ENCODE measurements around the gene TPM1. TPM values are rescaled to one million over a fixed set of nuclear protein-coding genes. Genes with fewer than 3 reads are reported as not detected.
A peak's percentile ranks its signal among the peaks of the same experiment; 100 is the strongest.

Gene TPM1
- total RNA-seq, 3 donors from 2014 or later, result 333 to 609 (median 575) TPM

DNA sequence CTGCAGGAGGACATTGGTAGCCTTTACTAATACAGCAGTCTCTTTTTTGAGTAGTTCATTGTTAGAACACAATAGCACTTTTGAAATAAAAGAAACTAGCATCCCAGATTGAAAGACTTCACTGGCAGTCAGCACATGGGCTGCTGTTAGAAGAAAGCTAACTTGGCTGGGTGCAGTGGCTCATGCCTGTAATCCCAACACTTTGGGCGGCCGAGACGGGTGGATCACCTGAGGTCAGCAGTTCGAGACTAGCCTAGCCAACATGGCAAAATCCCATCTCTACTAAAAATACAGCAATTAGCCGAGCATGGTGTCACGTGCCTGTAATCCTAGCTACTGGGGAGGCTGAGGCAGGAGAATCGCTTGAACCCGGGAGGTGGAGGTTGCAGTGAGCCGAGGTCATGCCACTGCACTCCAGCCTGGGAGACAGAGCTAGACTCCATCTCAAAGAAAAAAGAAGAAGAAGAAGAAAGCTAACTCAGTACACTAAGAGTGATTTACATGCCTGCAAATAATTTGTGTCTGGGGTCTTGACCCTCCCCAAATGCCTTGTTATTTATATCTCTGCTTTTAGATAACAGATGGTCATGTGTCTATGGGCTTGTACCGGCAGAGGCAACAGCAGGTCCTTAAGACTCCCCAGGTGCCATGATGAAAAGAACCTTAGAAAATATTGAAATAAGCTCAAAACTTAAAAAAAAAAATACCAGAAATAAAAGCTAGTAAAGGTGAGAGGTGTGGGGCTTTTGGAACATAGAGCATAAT is 9.7 kb downstream of the TPM1 start:
- Histone ChIP-seq H3K27ac (peak overlapping the region; percentile 90 to 93), H3K27me3 (no peaks in the 10 kb centered on the region), H3K36me3 (no peaks in the 10 kb centered on the region), H3K4me1 (peaks cover 7 to 51% of the 10 kb centered on the region in 2 donors), H3K9me3 (no peaks in the 10 kb centered on the region), H3K4me3 (peak overlapping the region in 1 of 3 donors; percentile 43)
- DNase-seq (ENCODE audit: low spot score in 2 of 2), result no peak
- intact Hi-C loops (cut with DNase I; ENCODE audit: low total_unique reads), result no loop called here
- TF ChIP-seq, protein P1, sequence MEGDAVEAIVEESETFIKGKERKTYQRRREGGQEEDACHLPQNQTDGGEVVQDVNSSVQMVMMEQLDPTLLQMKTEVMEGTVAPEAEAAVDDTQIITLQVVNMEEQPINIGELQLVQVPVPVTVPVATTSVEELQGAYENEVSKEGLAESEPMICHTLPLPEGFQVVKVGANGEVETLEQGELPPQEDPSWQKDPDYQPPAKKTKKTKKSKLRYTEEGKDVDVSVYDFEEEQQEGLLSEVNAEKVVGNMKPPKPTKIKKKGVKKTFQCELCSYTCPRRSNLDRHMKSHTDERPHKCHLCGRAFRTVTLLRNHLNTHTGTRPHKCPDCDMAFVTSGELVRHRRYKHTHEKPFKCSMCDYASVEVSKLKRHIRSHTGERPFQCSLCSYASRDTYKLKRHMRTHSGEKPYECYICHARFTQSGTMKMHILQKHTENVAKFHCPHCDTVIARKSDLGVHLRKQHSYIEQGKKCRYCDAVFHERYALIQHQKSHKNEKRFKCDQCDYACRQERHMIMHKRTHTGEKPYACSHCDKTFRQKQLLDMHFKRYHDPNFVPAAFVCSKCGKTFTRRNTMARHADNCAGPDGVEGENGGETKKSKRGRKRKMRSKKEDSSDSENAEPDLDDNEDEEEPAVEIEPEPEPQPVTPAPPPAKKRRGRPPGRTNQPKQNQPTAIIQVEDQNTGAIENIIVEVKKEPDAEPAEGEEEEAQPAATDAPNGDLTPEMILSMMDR (IDR thresholded peaks at IDR 0.05), result no peak
- TF ChIP-seq POLR2AphosphoS5 (IDR thresholded peaks at IDR 0.05), result peak in 1 of 3 donors; percentile 13

DNA sequence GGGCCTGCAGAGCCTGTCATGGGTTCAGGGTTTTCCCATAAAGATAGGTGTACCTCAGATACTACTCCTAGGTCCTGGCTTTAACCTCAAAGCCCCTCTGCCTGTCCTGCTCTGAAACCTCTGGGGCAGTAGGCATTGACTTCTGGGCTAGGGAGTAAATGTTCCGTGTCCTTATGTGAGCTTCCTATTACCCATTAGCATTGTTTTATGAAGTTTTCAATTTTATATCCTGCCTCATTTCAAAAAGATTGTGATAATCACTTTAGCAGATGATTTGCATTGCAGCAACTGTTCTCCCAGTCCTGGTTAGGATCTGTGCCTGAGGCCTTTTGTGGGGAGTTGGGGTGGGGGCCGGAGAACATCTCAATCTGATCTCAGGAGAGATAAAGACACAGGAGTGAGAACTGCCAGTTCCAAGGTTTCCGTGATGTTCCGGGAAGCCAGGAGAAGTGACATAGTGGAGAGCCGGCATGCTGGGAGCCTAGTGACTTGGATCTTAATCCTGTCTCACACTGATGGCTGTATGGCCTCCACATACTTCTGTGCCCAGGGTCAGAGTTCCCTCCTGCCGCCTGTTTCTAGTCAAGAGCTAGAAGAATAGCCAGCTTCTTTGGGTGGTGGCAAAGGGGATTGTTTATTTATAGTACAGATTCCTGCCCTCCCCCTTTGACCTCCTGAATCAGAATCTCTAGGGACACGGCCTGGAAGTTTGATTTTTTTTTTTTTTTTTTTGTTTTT is 10.6 kb downstream of the TPM1 start:
- peak overlapping the region in 1 of 3 donors; percentile 31 for H3K4me3 ChIP-seq
- TF ChIP-seq, protein P1 (IDR thresholded peaks at IDR 0.05), result no peak
- TF ChIP-seq POLR2AphosphoS5 (IDR thresholded peaks at IDR 0.05), result peak; percentile 63 to 80 (median 64)
- TF ChIP-seq POLR2A (IDR thresholded peaks at IDR 0.05), result no peak
- intact Hi-C loops (cut with DNase I; ENCODE audit: low total_unique reads), result no loop called here
- no peaks in the 10 kb centered on the region for H3K27me3 ChIP-seq
- no peaks in the 10 kb centered on the region for H3K9me3 ChIP-seq
- H3K27ac ChIP-seq, result peak overlapping the region; percentile 90 to 93
- peaks cover 7 to 51% of the 10 kb centered on the region in 2 donors for H3K4me1 ChIP-seq
- peak; percentile 70 to 83 for DNase-seq (ENCODE audit: low spot score in 2 of 2)
- H3K36me3 ChIP-seq, result no peaks in the 10 kb centered on the region

DNA sequence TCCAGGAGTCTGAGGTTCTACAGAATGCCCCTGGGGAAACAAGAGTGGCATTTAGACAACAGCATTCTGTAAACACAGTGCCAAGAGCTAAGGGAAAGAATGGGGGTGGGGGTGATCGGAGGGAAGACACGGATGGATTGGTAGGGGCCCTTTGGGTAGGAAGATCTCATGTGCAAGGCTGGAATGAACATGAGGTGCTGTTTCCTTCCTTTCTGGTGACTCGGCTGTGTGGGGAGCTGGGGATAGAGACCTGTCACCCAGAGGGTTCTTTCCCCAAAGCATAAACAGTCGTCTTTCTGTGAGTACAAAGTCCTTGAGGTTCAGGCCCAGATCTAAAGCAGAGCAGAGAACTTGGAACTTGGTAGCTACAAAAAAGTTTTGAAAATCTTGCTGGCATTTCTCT is 11.7 kb downstream of the TPM1 start:
- Histone ChIP-seq H3K9me3 (no peaks in the 10 kb centered on the region), H3K4me1 (peaks cover 7 to 51% of the 10 kb centered on the region in 2 donors), H3K4me3 (peak overlapping the region in 1 of 3 donors; percentile 31), H3K27ac (peak overlapping the region; percentile 90 to 93), H3K36me3 (peaks cover 3% of the 10 kb centered on the region), H3K27me3 (no peaks in the 10 kb centered on the region)
- TF ChIP-seq POLR2A (IDR thresholded peaks at IDR 0.05) (no peak), POLR2AphosphoS5 (IDR thresholded peaks at IDR 0.05) (peak in 1 of 3 donors; percentile 6)
- TF ChIP-seq, protein P1 (IDR thresholded peaks at IDR 0.05), result no peak
- no peak for DNase-seq (ENCODE audit: low spot score in 2 of 2)
- intact Hi-C loops (cut with DNase I; ENCODE audit: low total_unique reads), result no loop called here

DNA sequence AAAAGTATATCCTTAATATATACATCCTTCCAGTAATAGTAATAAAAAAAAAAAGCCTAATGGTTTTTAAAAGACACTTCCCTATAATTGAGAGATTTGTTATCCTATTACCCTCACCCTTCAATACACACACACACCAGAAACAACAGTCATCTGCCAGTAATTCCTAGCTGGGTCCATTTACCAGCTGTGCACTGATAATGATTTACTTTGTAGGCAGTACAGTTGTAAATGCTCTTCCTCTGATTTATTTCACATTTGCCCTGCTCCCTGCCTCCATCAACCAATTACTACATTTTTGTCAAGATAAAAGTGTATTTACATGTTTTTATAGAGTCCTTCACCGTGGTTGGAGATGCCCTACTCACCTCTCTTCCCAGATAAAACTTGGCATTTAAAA is 12.4 kb downstream of the TPM1 start:
- intact Hi-C loops (cut with DNase I; ENCODE audit: low total_unique reads), result no loop called here
- no peak overlapping the region for H3K4me3 ChIP-seq
- H3K9me3 ChIP-seq, result no peaks in the 10 kb centered on the region
- peak overlapping the region; percentile 73 to 93 for H3K27ac ChIP-seq
- no peaks in the 10 kb centered on the region for H3K27me3 ChIP-seq
- peaks cover 7 to 47% of the 10 kb centered on the region in 2 donors for H3K4me1 ChIP-seq
- no peak for DNase-seq (ENCODE audit: low spot score in 2 of 2)
- H3K36me3 ChIP-seq, result peaks cover 10% of the 10 kb centered on the region
- TF ChIP-seq, protein P1 (IDR thresholded peaks at IDR 0.05), result no peak
- no peak for TF ChIP-seq POLR2A (IDR thresholded peaks at IDR 0.05)
- no peak for TF ChIP-seq POLR2AphosphoS5 (IDR thresholded peaks at IDR 0.05)

DNA sequence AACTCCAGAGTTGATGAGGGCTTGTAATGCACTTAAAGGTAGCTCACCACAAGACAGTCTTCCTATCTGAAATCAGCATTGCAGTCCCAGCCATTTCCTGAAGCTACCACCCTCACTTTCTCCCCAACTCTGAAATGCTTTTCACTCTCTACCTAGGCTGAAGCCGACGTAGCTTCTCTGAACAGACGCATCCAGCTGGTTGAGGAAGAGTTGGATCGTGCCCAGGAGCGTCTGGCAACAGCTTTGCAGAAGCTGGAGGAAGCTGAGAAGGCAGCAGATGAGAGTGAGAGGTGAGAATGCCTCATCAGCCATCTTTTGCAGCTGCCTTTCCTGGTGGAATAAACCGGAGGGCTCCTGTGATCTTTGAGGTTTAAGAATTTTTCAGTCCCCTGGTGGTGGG is 14.3 kb downstream of the TPM1 start:
- Histone ChIP-seq H3K4me3 (no peak overlapping the region), H3K9me3 (no peaks in the 10 kb centered on the region), H3K27ac (peak overlapping the region in 1 of 2 donors; percentile 57), H3K4me1 (peaks cover 7 to 28% of the 10 kb centered on the region in 2 donors), H3K27me3 (no peaks in the 10 kb centered on the region), H3K36me3 (peaks cover 14% of the 10 kb centered on the region)
- DNase-seq (ENCODE audit: low spot score in 2 of 2), result no peak
- intact Hi-C loops (cut with DNase I; ENCODE audit: low total_unique reads), result no loop called here
- TF ChIP-seq POLR2A (IDR thresholded peaks at IDR 0.05) (no peak), POLR2AphosphoS5 (IDR thresholded peaks at IDR 0.05) (peak in 1 of 3 donors; percentile 18)
- TF ChIP-seq, protein P1 (IDR thresholded peaks at IDR 0.05), result no peak

All from breast epithelium (tissue), 4 donors.